OCI-LY3 (cell line): Measurements from ENCODE around the gene ITK.
A peak's percentile ranks its signal among the peaks of the same experiment; 100 is the strongest.

Source experiments
- H2AFZ ChIP-seq: fragments of 200-600, 300-600 bp; shearing (Covaris generic); 2 replicates; pipeline ENCODE4 v1.6.0; 2014; ENCODE audit warnings: antibody characterized with exemption, low read depth, low read length
- H3K27ac ChIP-seq: fragments of 200-600, 300-600 bp; sonication (generic); 2 replicates; pipeline ENCODE4 v1.5.1; 2014; ENCODE audit warnings: mild to moderate bottlenecking, low read length, moderate library complexity, mixed read lengths
- H3K27me3 ChIP-seq: fragments of 200-600, 300-600 bp; sonication (generic); 2 replicates; pipeline ENCODE4 v1.6.1; 2014; ENCODE audit warnings: low read depth, low read length, mixed read lengths
- H3K36me3 ChIP-seq: fragments of 200-600, 300-600 bp; sonication (generic); replicated peaks from 2 replicates; pipeline ENCODE3; 2014; ENCODE audit warnings: low read depth, low read length, mixed read lengths
- H3K4me1 ChIP-seq: fragments of 300-600, 200-600 bp; sonication (generic); 2 replicates; pipeline ENCODE4 v1.6.1; 2014; ENCODE audit warnings: low read length, mixed read lengths
- H3K4me2 ChIP-seq: fragments of 200-600, 300-600 bp; sonication (generic); 2 replicates; pipeline ENCODE4 v1.6.1; 2014; ENCODE audit warnings: low read length, mixed read lengths
- H3K4me3 ChIP-seq: fragments of 300-600, 200-600 bp; sonication (generic); 2 replicates; pipeline ENCODE4 v1.5.1; 2014; ENCODE audit warnings: antibody characterized with exemption, mild to moderate bottlenecking, low read length, moderate library complexity
- H3K79me2 ChIP-seq: fragments of 300-600, 200-600 bp; shearing (Covaris generic); 2 replicates; pipeline ENCODE4 v1.6.1; 2014; ENCODE audit warnings: mild to moderate bottlenecking, low read length, mixed read lengths
- H3K9ac ChIP-seq: fragments of 300-600, 200-600 bp; shearing (Covaris generic); 2 replicates; pipeline ENCODE4 v1.6.0; 2014; ENCODE audit warnings: mild to moderate bottlenecking, low read length, moderate library complexity
- H3K9me3 ChIP-seq: fragments of 200-600, 300-600 bp; shearing (Covaris generic); 2 replicates; pipeline ENCODE4 v1.6.1; 2014; ENCODE audit warnings: low read length, mixed read lengths; ENCODE audit not compliant: insufficient read depth
- H4K20me1 ChIP-seq: fragments of 200-600, 300-600 bp; sonication (generic); 2 replicates; pipeline ENCODE4 v1.6.1; 2016; ENCODE audit warnings: low read length, mixed read lengths; ENCODE audit not compliant: insufficient read depth
- CTCF ChIP-seq: fragments of 200-600, 300-600 bp; sonication (generic); IDR thresholded peaks from 2 replicates; pipeline ENCODE4 v1.5.1; 2014; ENCODE audit warnings: antibody characterized with exemption, low read length, low read depth
- EZH2phosphoT487 ChIP-seq: fragments of 200-600 bp; shearing (Covaris generic); IDR thresholded peaks from 2 replicates; pipeline ENCODE4 v1.6.1; 2018; ENCODE audit warnings: antibody characterized with exemption, mixed run types, low read depth

ITK gene

GRCh38 chr5:157282150-157282549 is 101.5 kb downstream of the ITK start:
- Histone ChIP-seq H3K4me1 (peaks cover 38% of the 10 kb centered on the region), H3K9ac (no peak overlapping the region), H2AFZ (no peak overlapping the region), H3K9me3 (no peaks in the 10 kb centered on the region), H3K4me3 (no peak overlapping the region), H3K4me2 (no peak overlapping the region), H3K79me2 (peaks cover 63% of the 10 kb centered on the region), H3K27me3 (no peaks in the 10 kb centered on the region), H4K20me1 (peaks cover 10% of the 10 kb centered on the region; the same call in 1 of the 2 replicates), H3K36me3 (peaks cover 10% of the 10 kb centered on the region), H3K27ac (no peak overlapping the region)
- TF ChIP-seq CTCF, result no peak
- TF ChIP-seq EZH2phosphoT487, result no peak

GRCh38 chr5:157283434-157283833 is 102.8 kb downstream of the ITK start:
- H3K27ac ChIP-seq, result peak overlapping the region; percentile 68
- H3K4me3 ChIP-seq, result peak overlapping the region; percentile 47
- TF ChIP-seq CTCF, result no peak
- no peak for TF ChIP-seq EZH2phosphoT487
- H3K36me3 ChIP-seq, result peaks cover 20% of the 10 kb centered on the region
- no peak overlapping the region for H2AFZ ChIP-seq
- no peaks in the 10 kb centered on the region for H3K9me3 ChIP-seq
- H3K9ac ChIP-seq, result peak overlapping the region; percentile 26
- peaks cover 54% of the 10 kb centered on the region for H3K79me2 ChIP-seq
- no peaks in the 10 kb centered on the region for H3K27me3 ChIP-seq
- H3K4me2 ChIP-seq, result peak overlapping the region; percentile 83
- H4K20me1 ChIP-seq, result peaks cover 10% of the 10 kb centered on the region; the same call in 1 of the 2 replicates
- H3K4me1 ChIP-seq, result peaks cover 38% of the 10 kb centered on the region

- Histone ChIP-seq H3K4me3 (no peak overlapping the region), H3K79me2 (peaks cover 42% of the 10 kb centered on the region), H4K20me1 (peaks cover 5% of the 10 kb centered on the region; the same call in 1 of the 2 replicates), H3K4me2 (no peak overlapping the region), H3K9me3 (no peaks in the 10 kb centered on the region), H3K9ac (no peak overlapping the region), H3K27me3 (no peaks in the 10 kb centered on the region), H3K36me3 (peaks cover 22% of the 10 kb centered on the region), H3K27ac (no peak overlapping the region), H3K4me1 (peaks cover 38% of the 10 kb centered on the region), H2AFZ (no peak overlapping the region)
- TF ChIP-seq EZH2phosphoT487 (no peak), CTCF (no peak)
Measured at GRCh38 chr5:157284458-157285212, 104.0 kb downstream of the ITK start.

GRCh38 chr5:157285310-157286035 is 104.8 kb downstream of the ITK start:
- H3K27ac ChIP-seq, result no peak overlapping the region
- TF ChIP-seq EZH2phosphoT487 (no peak), CTCF (no peak)
- H3K4me2 ChIP-seq, result no peak overlapping the region
- H3K9me3 ChIP-seq, result no peaks in the 10 kb centered on the region
- H3K36me3 ChIP-seq, result peaks cover 26% of the 10 kb centered on the region
- peaks cover 38% of the 10 kb centered on the region for H3K79me2 ChIP-seq
- H2AFZ ChIP-seq, result no peak overlapping the region
- H4K20me1 ChIP-seq, result peaks cover 5% of the 10 kb centered on the region; the same call in 1 of the 2 replicates
- no peak overlapping the region for H3K9ac ChIP-seq
- H3K27me3 ChIP-seq, result no peaks in the 10 kb centered on the region
- peaks cover 32% of the 10 kb centered on the region for H3K4me1 ChIP-seq
- no peak overlapping the region for H3K4me3 ChIP-seq
